ENCODE measurements around the gene VPS13D. TPM values are rescaled to one million over a fixed set of nuclear protein-coding genes. Genes with fewer than 3 reads are reported as not detected.

VPS13D gene
- total and polyA plus RNA-seq, 10 of the 15 experiments (the other 5 are each of a cell fraction or from before 2014, with no cell fraction given) = 1.4 to 16.9 (median 8.5) TPM

- SMC1A ChIA-PET (ENCODE audit: uncharacterized antibody, unreplicated experiment) = no interaction called here
- no TSS peak for BruUV-seq (replicated peaks)
- peaks cover 0 to 8% of the 10 kb centered on the region in 2 experiments; a peak in 2 of 4 replicates for H3K36me3 ChIP-seq (ENCODE audit: control insufficient read depth in 2 of 2, insufficient read depth in 2 of 2, low read length in 1 of 2)
- in situ Hi-C loops (cut with MboI) = no loop called here
- POLR2A ChIA-PET = interaction anchor here (1.0 kb wide), 1 partner anchor 8 kb away, joined by 3 read pairs; no protein-coding TSS in a partner anchor
- H3K27ac ChIP-seq (ENCODE audit: control insufficient read depth, insufficient read depth) = no peak overlapping the region
- no peaks in the 10 kb centered on the region for H3K27me3 ChIP-seq (replicated peaks in 1 of 2; ENCODE audit: control insufficient read depth in 2 of 2, insufficient read depth in 2 of 2, low read length in 1 of 2)
- WGBS (ENCODE audit: insufficient coverage, insufficient replicate concordance, low lambda C conversion rate, missing lambda C conversion rate) = 95% methylated on average over 4 of the region's 4 CpGs
- H3K4me2 ChIP-seq (ENCODE audit: control insufficient read depth, insufficient read depth) = no peak overlapping the region
- no peak for ATAC-seq
- no peaks in the 10 kb centered on the region for H3K9me3 ChIP-seq (replicated peaks; ENCODE audit: control insufficient read depth, insufficient read depth, low read length)
- H3K9ac ChIP-seq (ENCODE audit: control insufficient read depth, insufficient read depth, low read length) = no peak overlapping the region
- H4K20me1 ChIP-seq (ENCODE audit: control insufficient read depth, insufficient read depth) = no peaks in the 10 kb centered on the region
- no peak overlapping the region for H2AFZ ChIP-seq (ENCODE audit: control insufficient read depth, low read depth, low read length)
- H3K4me1 ChIP-seq (ENCODE audit: control insufficient read depth, insufficient read depth, low read length) = no peaks in the 10 kb centered on the region
- DNase-seq (ENCODE audit: low read depth, low spot score) = no peak
- TF ChIP-seq EZH2 (IDR thresholded peaks at IDR 0.05; ENCODE audit: borderline replicate concordance, control insufficient read depth, low read depth, low read length) (no peak), E2F4 (IDR thresholded peaks at IDR 0.05; ENCODE audit: low read depth, low read length) (no peak), ZNF622 (IDR thresholded peaks at IDR 0.05) (no peak), CHD4 (IDR thresholded peaks at IDR 0.05) (no peak), NRF1 (conservative IDR thresholded peaks at IDR 0.05; ENCODE audit: low read depth, low read length) (no peak), CBFB (IDR thresholded peaks at IDR 0.05; ENCODE audit: low read depth) (no peak)
- no peak for FAIRE-seq
- CTCF ChIA-PET = interaction anchor here (1.5 kb wide), 1 partner anchor 24 kb away, joined by 6 read pairs; no protein-coding TSS in a partner anchor
- H3K79me2 ChIP-seq (ENCODE audit: control insufficient read depth, insufficient read depth, low read length) = no peaks in the 10 kb centered on the region
- RAD21 ChIA-PET (ENCODE audit: unreplicated experiment) = interaction anchor here (0.9 kb wide), 1 partner anchor 25 kb away, joined by 3 read pairs; no protein-coding TSS in a partner anchor
- intact Hi-C loops (cut with micrococcal nuclease; ENCODE audit: unreplicated experiment) = no loop called here
- H3K4me3 ChIP-seq = no peak overlapping the region
Observed at GRCh38 chr1:12335815-12336214, 106.0 kb downstream of the VPS13D start.

GRCh38 chr1:12336413-12336812 lies 106.6 kb downstream of the VPS13D start:
- RAD21 ChIA-PET (ENCODE audit: unreplicated experiment) = interaction anchor here (0.9 kb wide), 1 partner anchor 26 kb away, joined by 3 read pairs; no protein-coding TSS in a partner anchor
- Histone ChIP-seq H3K36me3 (ENCODE audit: control insufficient read depth in 2 of 2, insufficient read depth in 2 of 2, low read length in 1 of 2) (peaks cover 0 to 8% of the 10 kb centered on the region in 2 experiments; a peak in 2 of 4 replicates), H3K4me1 (ENCODE audit: control insufficient read depth, insufficient read depth, low read length) (no peaks in the 10 kb centered on the region), H2AFZ (ENCODE audit: control insufficient read depth, low read depth, low read length) (no peak overlapping the region), H3K27me3 (replicated peaks in 1 of 2; ENCODE audit: control insufficient read depth in 2 of 2, insufficient read depth in 2 of 2, low read length in 1 of 2) (no peaks in the 10 kb centered on the region), H3K27ac (ENCODE audit: control insufficient read depth, insufficient read depth) (no peak overlapping the region), H3K4me2 (ENCODE audit: control insufficient read depth, insufficient read depth) (no peak overlapping the region), H3K79me2 (ENCODE audit: control insufficient read depth, insufficient read depth, low read length) (no peaks in the 10 kb centered on the region), H3K9ac (ENCODE audit: control insufficient read depth, insufficient read depth, low read length) (no peak overlapping the region), H4K20me1 (ENCODE audit: control insufficient read depth, insufficient read depth) (no peaks in the 10 kb centered on the region), H3K9me3 (replicated peaks; ENCODE audit: control insufficient read depth, insufficient read depth, low read length) (no peaks in the 10 kb centered on the region), H3K4me3 (no peak overlapping the region)
- in situ Hi-C loops (cut with MboI) (no loop called here), intact Hi-C loops (cut with micrococcal nuclease; ENCODE audit: unreplicated experiment) (no loop called here)
- ATAC-seq (no peak), DNase-seq (ENCODE audit: low read depth, low spot score) (no peak), FAIRE-seq (no peak)
- SMC1A ChIA-PET (ENCODE audit: uncharacterized antibody, unreplicated experiment) = interaction anchor here (0.7 kb wide), 1 partner anchor 64 kb away, joined by 3 read pairs; no protein-coding TSS in a partner anchor
- CTCF ChIA-PET = no interaction called here
- BruUV-seq (replicated peaks) = no TSS peak
- POLR2A ChIA-PET = no interaction called here
- 48% methylated on average over 1 of the region's 1 CpG for WGBS (ENCODE audit: insufficient coverage, insufficient replicate concordance, low lambda C conversion rate, missing lambda C conversion rate)
- TF ChIP-seq NR2F1 (conservative IDR thresholded peaks at IDR 0.05) (no peak), PAX5 (IDR thresholded peaks at IDR 0.05; ENCODE audit: borderline replicate concordance, low read depth, low read length) (no peak), ZNF384 (IDR thresholded peaks at IDR 0.05; ENCODE audit: borderline replicate concordance, low read depth, low read length) (no peak), CREM (IDR thresholded peaks at IDR 0.05; ENCODE audit: low read depth) (no peak), NFYA (IDR thresholded peaks at IDR 0.05; ENCODE audit: borderline replicate concordance, low read depth, low read length) (no peak), TCF3 (IDR thresholded peaks at IDR 0.05; ENCODE audit: borderline replicate concordance, insufficient read depth, low read depth, low read length) (no peak), HSF1 (IDR thresholded peaks at IDR 0.05; ENCODE audit: low read depth, low read length) (no peak), RCOR1 (conservative IDR thresholded peaks at IDR 0.05; ENCODE audit: low read depth, low read length) (no peak), NFXL1 (IDR thresholded peaks at IDR 0.05; ENCODE audit: borderline replicate concordance) (no peak), ZNF274 (IDR thresholded peaks at IDR 0.05; ENCODE audit: insufficient read depth, insufficient read length) (no peak)
